WI38 (cell line): ENCODE results near the gene IFT43.

Source experiments
- H3K4me3 ChIP-seq: 2 replicates; pipeline ENCODE4 v1.5.1; 2011; ENCODE audit warnings: low read depth, mild to moderate bottlenecking, control low read depth, low read length
- CTCF ChIP-seq: IDR thresholded peaks from 2 replicates; pipeline ENCODE4 v1.5.1; 2012; ENCODE audit warnings: low read depth, mild to moderate bottlenecking, control low read depth, low read length

Gene IFT43

DNA sequence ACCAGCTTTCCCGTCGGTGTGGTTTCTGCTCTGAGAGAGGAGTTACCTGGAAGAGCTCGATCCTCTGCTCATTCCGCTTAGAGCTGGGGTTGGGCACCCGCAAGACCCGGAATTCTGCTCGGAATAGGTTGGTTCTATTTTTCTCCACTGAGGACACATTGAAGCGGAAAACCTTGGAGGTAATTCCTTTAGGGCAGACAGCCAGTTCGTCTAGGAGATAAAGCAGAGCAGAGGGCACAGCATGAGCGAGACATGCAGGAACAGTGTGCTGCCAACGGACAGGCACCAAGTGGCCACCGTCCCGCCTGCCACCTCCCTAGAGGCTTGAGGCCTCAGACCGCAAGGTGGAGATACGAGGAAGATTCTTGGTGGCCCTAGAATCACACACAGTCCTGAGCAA is 14.1 kb upstream of the IFT43 start:
- H3K4me3 ChIP-seq = no peak overlapping the region
- no peak for TF ChIP-seq CTCF

GRCh38 chr14:75972801-75973421 is 12.7 kb upstream of the IFT43 start:
- H3K4me3 ChIP-seq = no peak overlapping the region
- no peak for TF ChIP-seq CTCF

GRCh38 chr14:75976826-75977581 is 8.6 kb upstream of the IFT43 start:
- H3K4me3 ChIP-seq = no peak overlapping the region
- TF ChIP-seq CTCF = no peak

DNA sequence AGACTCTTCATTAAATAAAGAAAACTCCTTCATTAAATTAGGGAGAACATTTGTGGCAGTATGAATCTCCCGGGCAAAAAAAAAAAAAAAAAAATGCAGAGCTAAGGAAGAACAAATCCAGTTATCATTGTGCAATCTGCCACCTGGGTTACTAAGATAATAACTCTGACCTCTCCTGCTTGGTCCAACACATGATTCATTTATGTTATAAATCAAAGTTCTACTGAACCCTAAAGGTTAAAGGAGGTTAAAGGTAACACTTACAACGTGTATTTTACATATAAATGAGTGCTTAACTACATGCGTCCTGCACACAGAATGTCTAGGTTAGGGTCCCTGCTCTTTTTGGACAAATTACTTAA is 8.0 kb upstream of the IFT43 start:
- no peak for TF ChIP-seq CTCF
- H3K4me3 ChIP-seq = no peak overlapping the region

DNA sequence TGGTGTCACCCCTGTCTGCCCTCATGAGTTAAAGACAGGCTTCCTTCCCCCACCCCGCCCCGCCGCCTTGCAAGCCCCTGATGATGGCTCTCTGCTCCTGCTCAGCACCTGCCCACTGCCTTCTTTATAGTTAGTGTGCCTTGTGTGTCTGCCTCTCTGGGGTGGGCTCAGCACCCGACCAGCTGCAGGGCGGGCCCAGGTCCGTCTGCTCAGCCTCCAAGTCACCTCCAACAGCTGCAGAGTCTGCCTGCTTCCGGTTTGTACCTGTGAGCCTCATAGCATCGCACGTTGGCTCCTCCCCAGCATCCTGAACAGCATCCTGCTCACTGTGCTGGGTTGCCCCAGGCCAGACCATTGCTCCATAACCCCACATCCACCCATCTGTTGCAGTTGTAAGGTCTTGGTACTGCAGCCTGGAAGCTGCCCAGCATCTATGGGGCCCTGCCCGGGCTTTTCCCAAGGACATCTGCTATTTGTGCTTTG is 7.3 kb upstream of the IFT43 start:
- no peak for TF ChIP-seq CTCF
- H3K4me3 ChIP-seq = no peak overlapping the region

- peak; percentile 70 for TF ChIP-seq CTCF
These were observed 6.4 kb upstream of the IFT43 start for GRCh38 chr14:75979071-75979571.

More at GRCh38 chr14:75979071-75979571, 6.4 kb upstream of the IFT43 start:
- no peak overlapping the region for H3K4me3 ChIP-seq
